Measurements from ENCODE around the gene LAMC3.

DNA sequence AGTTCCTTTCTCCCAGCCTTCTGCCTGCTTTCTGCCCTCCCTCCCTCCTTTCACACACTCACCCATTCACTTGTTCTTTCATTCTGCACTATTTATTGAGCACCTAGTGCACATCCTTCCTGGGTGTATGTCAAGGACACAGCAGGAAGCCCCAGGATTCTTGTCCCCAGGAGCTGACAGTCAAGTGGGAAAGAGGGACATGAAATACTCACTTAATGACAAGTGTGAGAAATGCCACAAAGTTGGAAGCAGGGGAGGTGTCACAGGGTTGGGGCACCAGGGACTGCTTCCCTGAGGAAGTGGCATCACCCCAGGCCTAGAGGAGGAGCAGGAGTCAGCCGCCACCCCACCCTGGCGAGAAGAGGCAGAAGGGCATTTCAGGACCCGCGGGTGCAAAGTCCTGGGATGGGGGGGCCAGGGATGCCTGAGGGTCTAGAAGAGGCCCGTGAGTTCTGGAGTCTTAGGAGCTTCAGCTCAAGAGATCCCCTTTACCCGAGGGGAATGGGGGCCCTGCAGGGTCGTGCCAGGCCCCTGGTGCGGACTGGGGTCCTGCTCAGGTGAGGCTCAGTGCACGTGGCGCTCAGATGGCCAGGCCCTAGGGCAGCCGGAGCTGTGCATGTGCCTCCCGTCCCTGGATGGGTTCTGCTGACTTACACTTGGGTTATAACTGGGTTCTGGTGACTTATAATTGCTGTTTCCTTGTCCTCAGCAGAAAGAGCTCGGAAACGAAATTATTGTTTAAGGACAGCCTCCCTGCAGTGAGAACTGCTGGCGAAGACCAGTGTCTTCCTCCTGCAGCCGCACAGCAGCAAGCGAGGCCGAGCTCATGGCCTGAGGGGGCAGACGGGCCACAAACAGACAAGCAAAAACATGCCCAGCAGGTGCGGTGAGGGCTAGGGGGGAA is 16.9 kb upstream of the LAMC3 start:
- TF ChIP-seq CTCF (IDR thresholded peaks at IDR 0.05) (no peak), TCF12 (IDR thresholded peaks at IDR 0.05) (no peak), RXRA (IDR thresholded peaks at IDR 0.05; ENCODE audit: borderline replicate concordance, low read depth) (no peak), YY1 (IDR thresholded peaks at IDR 0.05; ENCODE audit: low read depth) (no peak), FOXJ3 (CRISPR knock-in tag; IDR thresholded peaks at IDR 0.05) (no peak), RCOR1 (IDR thresholded peaks at IDR 0.05; ENCODE audit: low read length) (no peak), RAD21 (IDR thresholded peaks at IDR 0.05; ENCODE audit: low read length) (no peak), SIN3A (IDR thresholded peaks at IDR 0.05; ENCODE audit: borderline replicate concordance, low read depth, low read length) (no peak), NRF1 (IDR thresholded peaks at IDR 0.05; ENCODE audit: low read depth, low read length) (no peak), TEAD4 (IDR thresholded peaks at IDR 0.05; ENCODE audit: borderline replicate concordance, insufficient read depth) (no peak), EP300 (IDR thresholded peaks at IDR 0.05; ENCODE audit: borderline replicate concordance in 1 of 2, low read depth in 1 of 2, low read length in 1 of 2) (no peak), RFX5 (IDR thresholded peaks at IDR 0.05; ENCODE audit: low read length) (no peak)
- TF ChIP-seq, protein P1, sequence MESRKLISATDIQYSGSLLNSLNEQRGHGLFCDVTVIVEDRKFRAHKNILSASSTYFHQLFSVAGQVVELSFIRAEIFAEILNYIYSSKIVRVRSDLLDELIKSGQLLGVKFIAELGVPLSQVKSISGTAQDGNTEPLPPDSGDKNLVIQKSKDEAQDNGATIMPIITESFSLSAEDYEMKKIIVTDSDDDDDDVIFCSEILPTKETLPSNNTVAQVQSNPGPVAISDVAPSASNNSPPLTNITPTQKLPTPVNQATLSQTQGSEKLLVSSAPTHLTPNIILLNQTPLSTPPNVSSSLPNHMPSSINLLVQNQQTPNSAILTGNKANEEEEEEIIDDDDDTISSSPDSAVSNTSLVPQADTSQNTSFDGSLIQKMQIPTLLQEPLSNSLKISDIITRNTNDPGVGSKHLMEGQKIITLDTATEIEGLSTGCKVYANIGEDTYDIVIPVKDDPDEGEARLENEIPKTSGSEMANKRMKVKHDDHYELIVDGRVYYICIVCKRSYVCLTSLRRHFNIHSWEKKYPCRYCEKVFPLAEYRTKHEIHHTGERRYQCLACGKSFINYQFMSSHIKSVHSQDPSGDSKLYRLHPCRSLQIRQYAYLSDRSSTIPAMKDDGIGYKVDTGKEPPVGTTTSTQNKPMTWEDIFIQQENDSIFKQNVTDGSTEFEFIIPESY (IDR thresholded peaks at IDR 0.05; ENCODE audit: borderline replicate concordance, low read depth) = no peak

Measured in SK-N-SH (cell line).